NCI-H146 treated with DMSO at 0.1 percent for 48 hours (cell line): ENCODE results near the gene THBD.

ENCODE experiments used
- DNase-seq: peaks from one replicate; lab custom pipeline; 2025; ENCODE audit not compliant: unreplicated experiment; lab: John Stamatoyannopoulos, UW

Gene THBD

DNA sequence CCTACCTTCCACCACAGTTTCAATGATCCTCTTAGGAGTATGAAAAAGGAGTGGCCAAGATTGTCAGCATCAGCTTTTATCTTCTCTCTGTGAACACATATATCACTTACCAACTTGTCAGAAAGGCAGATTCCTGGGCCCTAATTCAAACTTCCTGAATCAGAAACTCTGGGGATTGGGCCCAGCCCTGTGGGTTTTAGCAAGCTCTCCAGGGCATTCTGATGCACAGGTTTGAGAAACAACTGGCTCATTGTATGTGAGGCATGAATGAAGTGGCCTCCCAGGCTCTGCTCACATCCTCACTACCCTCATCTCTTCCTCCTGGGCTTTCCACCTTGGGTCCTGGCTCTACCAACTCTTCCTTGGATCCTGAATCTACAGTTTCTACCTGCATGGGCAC lies 13.2 kb upstream of the THBD start:
- DNase-seq, result no peak

DNA sequence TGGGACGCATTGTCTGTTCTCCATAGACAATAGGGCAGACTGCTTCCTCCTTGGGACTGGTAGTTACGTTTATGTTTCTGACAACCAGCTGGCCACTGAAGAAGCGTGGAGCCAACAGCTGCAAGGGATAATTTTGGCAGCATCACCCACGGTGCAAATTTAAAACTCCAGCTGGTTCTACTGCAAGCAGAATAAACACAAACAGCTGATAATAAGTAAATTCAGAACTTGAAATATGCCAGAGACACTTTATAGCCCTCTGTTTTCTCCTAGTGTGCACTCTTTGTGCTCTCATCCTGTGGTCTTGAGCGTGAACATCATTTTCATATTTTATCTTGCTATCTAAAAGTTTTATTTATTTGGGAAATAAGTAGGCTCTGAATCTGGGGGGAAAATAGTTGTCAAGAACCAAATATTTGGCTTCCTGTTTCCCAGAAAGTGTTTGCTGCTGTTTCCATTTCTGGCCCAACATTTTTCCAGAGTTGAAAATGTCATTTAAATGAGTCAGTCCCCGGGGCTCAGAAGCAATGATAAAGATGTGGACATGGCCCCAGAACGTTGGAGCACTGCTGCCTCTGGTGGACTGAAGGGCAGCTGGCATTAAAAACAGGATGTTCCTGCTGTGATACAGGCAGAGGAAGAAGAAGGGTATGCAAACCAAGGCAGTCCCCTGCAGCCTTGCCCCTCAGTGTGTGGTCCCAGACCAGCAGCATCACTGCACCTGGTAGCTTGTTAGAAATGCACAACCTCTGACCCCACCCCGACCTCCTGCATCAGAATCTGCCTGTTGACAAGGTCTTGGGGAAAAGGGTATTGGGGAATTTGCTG lies 12.5 kb upstream of the THBD start:
- peak; percentile 42 for DNase-seq

DNA sequence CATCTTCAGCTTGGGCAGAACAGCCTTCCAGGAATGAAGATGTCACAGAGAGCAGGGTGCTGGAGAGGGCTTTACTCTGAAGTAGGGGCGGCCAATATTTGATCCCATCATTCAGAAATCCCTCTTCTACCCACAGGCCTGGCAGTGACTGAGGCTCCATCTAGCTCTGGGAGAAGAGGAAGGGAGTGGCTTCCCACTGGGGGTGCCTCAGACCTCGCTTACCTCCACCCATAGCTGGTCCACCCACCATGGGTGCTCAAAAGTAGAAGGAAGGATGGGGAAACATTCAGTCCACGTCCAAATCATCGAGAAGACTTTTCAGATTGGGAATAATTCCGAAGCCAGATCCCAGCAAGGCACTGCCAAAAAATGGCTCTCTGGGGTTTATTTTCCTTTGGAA lies 11.8 kb upstream of the THBD start:
- no peak for DNase-seq

DNA sequence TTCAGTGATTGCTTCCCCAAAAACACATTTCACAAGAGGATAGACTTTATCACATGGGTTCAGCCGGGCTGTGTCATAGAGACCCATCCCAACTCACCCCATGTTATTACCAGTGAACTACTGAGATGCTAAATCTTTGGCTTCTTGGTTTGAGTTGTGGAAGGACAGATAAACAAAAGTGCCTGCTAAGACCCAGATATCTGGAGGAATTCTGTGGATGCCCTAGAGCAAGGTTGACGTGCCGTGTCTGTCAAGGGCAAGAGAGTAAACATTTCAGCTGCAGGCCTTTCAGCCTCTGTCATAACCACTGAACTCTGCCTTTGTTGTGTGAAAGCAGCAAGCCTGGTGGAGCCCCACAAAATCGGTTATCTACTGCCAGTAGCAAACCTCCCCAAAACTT lies 11.2 kb upstream of the THBD start:
- DNase-seq, result no peak

DNA sequence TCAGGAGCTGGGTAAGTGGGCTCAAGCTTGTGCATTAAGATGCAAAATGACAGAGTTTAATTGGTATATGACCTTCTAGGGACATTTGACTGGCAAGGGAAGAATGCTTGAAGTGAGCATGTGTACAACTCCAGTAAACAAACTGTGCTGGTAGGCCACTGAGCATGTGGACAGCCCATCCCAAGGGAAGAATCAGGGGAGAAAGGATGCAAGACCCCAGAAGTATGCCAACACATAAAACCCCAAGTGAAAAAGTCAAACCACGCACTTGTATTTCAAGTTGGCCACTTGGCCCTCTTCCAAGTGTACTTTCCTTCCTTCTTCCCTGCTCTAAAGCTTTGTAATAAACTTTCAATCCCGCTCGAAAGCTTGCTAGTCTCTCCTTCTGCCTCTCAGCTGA lies 10.4 kb upstream of the THBD start:
- no peak for DNase-seq

GRCh38 chr20:23059001-23059400 lies 9.5 kb upstream of the THBD start:
- DNase-seq, result no peak

- DNase-seq, result no peak
Observed at GRCh38 chr20:23058240-23058639, 8.8 kb upstream of the THBD start.

DNA sequence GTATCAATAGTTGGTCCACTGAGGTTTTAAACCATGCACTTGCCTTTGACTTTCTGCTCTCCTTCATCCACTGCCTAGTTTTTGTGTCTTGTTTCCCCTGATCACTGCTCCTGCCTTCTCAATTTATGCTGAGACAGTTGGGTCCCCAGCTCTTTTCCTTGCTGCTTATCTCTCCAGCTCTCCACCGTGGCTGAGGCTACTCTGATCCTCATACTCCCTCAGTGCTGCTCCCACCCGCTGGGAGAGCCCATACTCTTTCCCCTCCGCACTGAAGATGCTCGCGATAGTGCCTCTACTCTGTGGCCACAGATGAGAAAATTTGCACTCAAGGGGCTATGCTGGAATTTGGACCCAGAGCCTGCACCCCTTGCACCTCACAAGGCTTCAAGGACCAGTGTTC lies 3.4 kb upstream of the THBD start:
- no peak for DNase-seq

DNA sequence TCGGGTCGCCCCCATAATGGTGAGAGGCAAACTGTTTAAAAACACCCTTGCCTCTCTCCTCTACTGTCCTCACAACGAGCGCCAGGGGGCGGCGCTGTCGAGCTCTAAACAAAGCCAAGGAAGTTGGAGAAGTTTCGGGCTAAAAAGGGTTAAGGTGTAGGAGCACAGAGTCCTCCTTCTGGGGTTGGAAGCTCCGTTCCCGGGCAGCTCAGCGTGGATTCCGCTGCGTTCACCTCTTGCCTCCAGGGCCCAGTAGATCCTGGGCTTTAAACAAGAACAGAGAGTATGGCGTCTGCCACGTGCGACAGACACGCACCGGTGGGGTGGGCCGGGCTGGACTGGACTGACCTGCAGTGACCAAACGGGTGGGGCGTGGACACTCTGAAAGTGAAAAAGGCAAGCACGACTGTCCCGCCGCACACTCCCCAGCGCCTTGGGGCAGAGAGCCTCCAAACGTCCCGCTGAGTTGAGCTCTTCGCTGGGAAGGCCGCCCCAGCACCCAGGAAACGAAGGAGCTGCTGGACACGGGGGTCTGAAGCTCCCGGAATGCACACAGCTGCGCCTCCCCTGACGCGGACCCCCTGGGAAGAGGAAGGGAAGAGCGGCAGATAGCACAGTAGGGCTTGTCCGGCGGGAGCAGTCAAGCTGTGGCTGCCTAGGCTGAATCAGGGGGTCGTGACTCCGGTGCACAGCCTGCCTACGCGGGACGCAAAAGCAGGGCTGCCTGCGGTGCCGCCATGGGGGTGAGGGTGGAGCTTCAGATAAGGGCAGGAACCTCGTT lies 1.6 kb upstream of the THBD start:
- peak; percentile 22 for DNase-seq

DNA sequence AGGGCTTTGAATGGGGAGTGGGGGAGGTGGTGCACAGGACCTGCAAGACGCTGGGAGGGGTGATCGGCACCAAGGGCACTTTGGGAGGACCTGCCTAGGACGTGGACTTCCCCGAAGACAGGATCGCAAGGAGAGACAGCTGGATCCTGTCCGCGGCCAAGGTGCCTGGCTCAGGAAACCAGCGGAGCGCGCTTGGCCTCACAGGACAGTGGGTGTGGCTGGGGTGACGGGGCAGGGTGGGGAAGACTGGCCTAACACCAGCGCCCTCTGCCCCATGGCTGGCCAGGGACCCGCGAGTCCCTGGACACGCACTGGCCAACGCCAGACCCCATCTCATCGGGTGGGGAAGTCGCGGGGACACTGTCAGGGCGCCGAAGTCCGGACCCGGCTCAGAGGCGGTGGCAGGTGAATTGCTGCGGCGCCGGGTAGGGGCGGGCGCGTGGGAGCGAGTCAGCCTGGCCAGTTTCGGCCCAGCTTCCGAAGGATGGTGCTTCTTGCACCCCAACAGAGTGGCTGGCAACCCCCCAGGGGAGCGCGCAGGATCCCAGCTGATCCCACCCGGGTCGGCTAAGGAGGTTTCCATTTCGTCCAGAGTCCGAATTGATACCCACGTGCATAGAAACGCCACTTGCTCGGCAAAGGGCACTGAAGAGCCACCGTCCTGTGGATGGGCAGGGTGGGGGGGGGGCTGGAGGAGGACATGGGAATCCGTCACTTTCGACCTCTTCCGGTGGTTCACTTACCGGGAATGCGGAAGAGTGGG lies 785 bp upstream of the THBD start:
- DNase-seq, result no peak

GRCh38 chr20:23048283-23049200 lies 930 bp downstream of the THBD start:
- DNase-seq, result peak; percentile 49

- no peak for DNase-seq
Observed at GRCh38 chr20:23047738-23048214, 1.7 kb downstream of the THBD start.

DNA sequence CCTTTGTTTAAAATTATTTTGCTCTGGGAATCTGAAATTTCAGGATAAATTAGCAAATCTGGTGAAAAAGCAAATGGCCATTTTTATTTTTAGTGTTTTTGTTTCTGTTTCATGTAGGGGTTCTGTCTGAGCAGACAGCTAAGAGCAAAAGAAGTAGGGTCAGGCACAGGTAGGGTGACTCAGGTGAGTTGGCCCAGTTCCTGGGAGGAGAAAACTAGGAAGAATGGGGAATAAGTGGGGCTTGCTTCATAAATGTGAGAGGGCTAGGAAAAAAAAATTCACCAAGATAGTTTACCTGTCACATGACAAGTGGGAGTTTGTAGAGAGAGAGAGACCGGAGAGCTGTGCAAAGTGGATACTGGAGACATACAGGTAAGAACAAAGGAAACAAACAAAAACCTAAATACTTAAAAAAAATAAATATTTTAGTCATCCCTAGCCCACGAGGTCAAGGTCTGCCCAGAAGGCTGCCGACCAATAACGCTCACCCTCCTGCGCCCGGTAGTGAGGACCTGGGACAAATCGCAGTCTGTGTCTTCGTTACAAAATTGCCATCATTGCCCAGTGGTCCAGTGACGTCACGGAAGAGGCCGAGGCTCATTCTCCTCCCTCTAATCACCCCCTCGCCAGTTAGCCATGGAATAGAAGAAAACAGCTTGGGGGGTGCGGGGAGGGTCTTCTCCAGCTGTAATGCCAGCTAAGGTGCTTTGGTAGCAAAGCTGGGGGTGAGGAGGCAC lies 2.3 kb downstream of the THBD start:
- DNase-seq, result no peak

- no peak for DNase-seq
Observed at GRCh38 chr20:23046431-23046830, 3.0 kb downstream of the THBD start.

- DNase-seq, result no peak
Observed at GRCh38 chr20:23043376-23043775, 6.1 kb downstream of the THBD start.

DNA sequence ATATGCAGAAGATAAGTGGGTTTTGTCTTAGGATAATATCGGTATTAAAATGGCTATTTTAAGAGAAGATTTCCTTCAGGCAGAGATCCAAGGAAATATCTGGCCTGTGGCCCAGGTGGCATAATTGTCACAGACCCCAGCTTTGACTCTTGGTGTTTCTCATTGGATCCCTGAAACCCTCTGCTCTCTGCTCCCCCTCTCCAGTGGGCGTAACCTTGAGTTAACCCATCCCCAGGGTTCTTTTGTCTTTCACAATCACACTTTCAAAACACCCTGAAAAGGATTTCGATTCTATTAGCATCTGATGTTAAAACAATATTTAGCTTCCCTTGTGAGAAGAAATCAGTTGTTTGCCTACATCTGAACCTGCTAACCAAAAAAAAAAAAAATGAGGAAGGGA lies 7.2 kb downstream of the THBD start:
- DNase-seq, result no peak

DNA sequence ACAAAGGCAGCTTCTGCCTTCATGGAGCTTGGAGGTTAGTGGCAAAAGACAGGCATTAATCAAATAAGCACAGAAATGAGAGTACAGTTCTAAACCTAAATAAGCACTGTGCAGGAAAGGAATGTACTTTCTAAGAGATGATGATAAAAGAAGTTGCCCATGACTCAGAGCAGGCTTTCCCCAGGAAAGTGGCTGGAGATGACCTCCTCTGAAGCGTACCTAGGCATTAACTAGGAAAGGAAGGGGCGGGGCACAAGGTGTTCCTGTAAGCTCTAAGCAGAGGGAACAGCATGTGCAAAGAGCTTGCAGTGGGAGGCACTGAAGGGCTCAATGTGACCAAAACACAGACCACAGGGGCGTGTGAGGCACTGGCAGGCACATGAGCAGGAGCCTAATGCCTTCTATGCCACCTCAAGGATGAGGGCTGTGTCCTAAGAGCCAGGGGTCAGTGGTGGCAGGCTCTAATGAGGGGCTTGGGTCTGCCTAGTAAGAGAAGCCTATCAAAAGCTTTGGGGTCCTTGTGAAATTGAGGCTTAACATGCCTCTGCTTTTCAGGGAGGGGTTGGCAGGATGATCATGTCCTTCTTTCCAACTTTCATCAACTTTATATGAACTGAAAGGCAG lies 9.5 kb downstream of the THBD start:
- DNase-seq, result no peak

GRCh38 chr20:23039136-23039875 lies 10.2 kb downstream of the THBD start:
- no peak for DNase-seq

DNA sequence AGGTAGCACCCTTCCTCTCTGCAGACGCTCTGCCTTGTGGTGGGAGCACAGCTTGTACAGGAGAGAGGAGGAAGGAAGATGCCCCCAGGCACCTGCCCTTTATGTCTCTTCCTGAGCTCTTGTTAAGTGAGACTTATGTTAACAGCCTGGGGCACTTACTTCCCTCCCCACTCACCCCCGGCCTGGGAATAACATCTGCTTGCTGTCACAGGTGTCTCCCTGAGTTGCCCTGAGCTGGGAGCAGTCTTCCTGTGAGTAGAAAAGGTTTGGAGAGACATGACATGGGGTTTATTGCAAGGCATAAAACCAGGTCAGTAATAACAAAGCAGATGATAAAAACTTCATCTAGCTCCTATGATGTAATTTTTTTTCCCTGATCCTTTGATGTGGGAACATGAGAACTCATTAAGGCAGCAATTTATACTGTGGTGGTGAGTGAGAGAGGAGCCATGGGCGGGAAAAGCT lies 12.4 kb downstream of the THBD start:
- peak; percentile 38 for DNase-seq
